Stimulated activated naive CD4-positive, alpha-beta T cell treated with Interleukin-2 at 50 U/mL for 16 hours (primary cell): ENCODE measurements around the gene ATL1.
"Not testable (repeated sequence)": the region's sequence is repeated elsewhere in the genome, so short reads cannot be mapped to it uniquely, and the experiment has no call there.

Source experiments
- DNase-seq: peaks from one replicate; lab custom pipeline; 2025; lab: John Stamatoyannopoulos, UW

Gene ATL1

DNA sequence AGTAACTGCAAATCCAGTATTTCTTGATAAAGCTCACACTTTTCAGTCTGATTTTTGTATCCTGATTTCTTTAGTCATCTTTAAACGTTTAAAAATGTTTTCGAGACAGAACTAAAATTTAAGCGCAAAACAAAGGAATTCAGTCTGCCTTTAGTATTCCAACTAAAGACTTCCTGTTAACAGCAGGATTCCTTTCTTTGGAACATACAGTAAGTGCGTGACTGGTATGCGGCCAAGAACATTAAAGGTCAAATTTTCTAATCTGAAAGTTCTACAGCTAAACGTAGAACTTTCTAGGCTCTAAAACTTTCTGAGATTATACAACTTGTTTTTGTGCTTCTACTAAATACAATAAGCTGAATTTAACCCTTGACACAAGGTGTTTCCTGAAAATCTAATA, 98.3 kb downstream of the ATL1 start:
- no peak for DNase-seq

DNA sequence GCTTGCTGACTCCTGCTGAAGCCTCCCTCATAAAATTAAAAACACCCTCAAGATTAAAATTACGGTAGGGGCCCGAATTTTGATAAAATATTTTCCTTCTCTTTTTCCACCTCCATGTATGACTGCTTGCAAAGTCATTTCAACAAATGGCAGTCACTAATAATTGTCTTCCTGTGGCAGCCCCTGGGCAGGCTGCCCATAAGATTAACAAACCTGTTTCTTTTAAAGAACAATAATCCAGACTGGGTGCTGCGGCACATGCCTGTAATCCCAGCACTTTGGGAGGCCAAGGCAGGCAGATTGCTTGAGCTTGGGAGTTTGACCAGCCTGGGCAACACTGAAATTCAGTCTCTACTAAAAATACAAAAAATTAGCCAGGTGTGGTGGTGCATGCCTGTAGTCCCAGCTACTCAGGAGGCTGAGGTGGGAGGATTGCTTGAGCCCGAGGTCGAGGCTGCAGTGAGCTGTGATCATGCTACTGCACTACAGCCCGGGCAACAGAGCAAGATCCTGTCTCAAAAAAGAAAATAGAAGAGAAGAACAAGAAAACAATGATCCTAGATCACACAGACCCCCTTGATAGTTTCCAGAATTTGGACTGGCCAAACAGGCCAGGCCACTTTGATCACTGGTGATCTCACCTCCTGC, 99.5 kb downstream of the ATL1 start:
- no peak for DNase-seq

DNA sequence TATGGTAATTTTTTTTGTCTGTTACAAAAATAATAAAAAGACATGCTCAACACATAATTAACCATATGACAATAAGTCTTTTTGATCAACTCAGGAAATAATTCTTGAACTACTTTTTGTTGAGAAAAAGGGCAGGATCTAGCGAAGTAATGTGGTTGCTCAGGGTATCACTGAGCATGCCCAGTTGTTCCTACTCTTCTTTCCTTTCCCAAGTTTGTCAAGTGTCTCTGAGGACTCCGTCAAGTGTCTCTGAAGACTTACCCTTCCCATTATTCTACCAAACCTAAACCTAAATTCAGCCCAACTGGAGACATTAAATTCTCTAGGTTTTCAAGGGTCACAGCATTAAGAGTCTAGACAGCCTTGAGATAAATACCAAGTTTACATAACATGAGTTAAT, 104.6 kb downstream of the ATL1 start:
- not testable (repeated sequence) for DNase-seq

DNA sequence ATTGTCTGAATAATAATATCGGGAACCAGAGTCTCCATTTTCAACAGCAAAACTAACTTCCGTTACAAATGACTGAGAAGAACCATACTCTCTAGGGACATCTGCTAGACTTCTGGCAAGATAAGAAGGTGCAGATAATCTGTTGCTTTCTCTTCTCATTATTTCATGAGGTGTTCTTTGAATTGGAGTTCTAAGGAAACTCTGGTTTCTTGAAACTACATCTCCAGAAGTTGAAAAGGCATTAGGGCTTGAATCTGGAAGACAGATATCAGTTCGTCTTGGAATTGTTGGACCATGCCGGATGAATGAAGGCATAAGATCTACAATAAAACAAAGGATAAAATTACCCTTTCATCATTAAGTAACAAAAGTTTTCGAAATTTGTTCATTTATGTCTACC, 105.4 kb downstream of the ATL1 start:
- DNase-seq, result not testable (repeated sequence)

DNA sequence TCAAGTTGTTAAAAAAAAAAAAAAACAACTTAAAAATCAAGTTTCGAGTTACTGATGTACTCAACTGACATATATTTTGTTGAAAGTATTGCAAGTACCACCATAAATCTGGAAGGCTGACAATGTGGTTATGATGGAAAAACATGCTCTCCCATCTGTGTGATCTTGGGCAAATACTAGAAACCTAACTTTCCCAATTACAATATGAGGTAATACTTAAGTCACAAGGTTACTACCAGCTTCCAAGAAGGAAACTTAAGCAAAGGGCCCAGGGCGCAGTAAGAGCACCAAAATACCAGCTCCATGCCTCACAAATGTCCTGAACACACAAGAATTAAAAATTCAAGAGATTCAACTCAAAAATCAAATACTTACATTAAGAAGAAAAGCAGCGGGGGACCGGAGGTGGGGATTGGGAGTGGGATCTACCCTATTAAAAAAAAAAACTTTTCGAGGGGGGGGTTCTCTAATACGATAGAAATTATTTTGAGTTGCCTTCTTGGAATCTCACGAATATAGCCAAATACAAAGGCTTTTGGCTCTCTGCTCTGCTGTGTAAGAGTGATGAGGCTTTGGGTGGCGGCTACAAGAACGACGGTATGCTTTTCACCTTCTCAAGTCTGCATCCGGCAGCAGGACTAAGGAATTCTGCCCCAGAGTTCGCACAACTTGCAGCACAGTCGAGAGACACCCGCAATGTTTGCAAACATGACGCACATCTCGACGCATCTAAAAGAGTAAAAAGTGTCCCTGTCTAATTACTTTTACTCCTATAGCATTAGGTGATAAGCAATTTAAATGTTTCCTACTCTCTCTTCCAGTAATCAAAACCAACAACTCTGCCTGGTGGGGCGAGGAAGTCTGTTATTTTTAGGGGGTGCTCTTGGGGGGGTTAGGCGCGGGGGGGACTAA, 107.1 kb downstream of the ATL1 start:
- DNase-seq, result no peak

DNA sequence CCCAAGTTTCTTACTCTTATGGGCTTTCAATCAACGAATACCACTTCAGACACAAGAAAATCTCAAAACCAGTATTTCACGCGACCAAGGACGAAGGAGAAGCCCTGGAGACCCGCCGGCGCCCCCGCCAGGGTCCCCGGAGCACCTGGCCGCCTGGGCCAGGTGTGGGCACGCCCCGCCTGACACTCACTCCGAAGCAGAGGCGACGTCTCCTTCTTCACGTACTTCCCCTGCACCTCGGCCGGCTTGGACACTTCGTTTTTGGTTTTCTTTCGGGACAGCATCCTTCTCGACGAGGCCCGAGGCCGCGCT, 107.7 kb downstream of the ATL1 start:
- DNase-seq, result no peak

DNA sequence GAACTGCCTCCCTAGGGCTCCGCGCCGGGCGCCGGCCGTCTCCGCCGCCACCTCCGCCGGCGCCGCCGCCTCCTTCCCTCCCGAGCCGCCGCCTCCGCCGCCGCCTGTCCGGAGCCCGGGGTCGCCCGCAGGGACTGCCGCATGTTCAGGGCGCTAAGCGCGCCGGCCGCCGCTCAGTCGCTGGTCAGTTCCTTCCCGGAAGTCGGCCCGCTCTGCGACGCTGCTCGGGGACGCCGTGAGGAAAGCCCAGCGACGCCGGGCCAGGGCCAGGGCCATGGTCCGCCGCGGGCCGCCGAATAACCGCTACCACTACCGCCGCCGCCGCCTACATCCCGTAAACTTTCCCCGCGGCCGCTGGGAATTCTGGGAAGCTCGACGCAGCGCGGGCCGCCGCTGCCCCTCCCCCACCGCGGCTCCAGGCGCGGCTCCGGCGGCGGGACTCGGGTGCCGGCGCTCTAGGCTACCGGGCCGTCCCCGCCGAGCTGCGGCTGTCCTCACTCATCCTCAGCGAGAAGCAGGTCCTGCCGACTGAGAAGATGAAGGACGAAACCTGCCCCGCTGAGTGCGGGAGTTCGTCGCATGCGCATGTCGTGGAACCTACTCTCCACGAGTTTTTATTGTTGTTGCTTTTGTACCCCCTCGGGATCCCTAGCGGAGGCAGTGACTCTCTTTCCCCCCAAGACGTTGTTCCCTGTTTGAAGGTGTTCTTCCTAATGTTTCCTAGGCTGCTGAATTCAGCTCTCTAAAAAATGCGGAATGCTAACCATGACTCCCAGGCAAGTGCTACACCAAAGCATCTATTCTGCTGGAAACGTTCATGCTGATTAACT, 108.3 kb downstream of the ATL1 start, which contains the start of gene SAV1:
TSS of gene SAV1 (minus strand) at position 311 of the 830 bp plus-strand sequence. CDS start 339 bp downstream, outside the sequence.
- peak; percentile 53 for DNase-seq

DNA sequence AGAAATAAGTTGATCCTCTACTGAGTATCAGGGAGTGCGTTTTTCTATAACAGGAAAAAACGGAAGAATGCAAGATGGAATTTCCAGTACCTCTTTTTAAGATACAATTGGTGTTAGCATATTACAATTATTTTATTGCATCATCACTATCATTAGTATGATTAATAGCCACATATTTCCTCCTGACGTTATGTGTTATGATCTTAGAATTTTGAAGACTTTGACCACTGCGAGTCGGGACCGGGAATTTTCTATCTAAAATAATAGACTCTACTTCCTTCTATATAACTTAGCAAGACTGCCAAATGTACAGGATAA, 108.8 kb downstream of the ATL1 start:
- no peak for DNase-seq

DNA sequence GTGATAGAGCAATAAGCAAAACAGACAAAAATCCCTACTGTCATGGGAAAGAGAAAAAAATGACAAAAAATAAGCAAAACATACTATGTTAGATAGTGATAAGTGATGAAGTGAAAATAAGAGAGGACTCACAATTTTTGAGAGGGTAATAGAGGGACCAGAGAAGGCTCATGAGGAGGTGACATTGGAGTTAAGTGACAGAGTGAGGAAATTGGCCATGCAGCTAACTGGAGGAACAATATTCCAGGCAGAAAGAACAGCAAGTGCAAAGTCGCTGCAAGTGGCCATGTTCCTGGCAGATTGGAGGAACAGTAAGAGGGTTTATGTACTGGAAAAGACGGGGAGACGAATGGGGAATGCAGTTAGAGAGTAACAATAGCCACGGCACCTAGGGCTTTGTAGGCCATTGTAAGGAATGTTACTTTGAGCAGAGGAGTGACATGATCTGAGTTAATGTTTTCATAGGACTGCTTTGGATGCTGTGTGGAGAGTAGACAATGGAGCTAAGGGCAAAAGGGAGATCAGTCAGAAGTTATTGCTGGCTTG, 109.6 kb downstream of the ATL1 start:
- no peak for DNase-seq

DNA sequence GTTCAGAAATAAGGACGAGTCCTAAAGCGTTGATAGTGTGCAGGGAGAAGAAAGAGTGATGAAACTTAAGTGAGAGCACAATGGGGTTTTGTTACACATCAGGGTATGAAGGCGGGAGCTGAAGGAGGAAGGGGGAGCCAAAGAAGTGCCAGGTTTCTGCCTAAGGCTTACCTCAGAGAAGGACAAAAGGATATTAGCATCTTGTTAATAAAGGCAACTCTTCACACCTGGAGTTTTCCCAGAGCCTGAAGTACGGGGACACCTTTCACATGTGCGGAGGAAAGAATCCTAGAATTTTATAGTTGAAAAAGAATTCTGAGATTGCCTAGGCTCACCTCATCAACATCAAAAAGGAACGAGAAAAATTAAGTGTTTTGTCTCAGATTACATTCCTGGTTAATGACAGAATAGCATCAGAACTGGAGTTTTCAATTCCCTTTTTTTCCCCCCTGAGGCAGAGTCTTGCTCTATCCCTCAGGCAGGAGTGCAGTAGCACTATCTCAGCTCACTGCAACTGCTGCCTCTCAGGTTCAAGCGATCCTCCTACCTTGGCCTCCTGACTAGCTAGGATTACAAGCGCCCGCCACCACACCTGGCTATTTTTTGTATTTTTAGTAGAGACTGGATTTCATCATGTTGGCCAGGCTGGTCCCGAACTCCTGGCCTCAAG, 110.4 kb downstream of the ATL1 start:
- no peak for DNase-seq

DNA sequence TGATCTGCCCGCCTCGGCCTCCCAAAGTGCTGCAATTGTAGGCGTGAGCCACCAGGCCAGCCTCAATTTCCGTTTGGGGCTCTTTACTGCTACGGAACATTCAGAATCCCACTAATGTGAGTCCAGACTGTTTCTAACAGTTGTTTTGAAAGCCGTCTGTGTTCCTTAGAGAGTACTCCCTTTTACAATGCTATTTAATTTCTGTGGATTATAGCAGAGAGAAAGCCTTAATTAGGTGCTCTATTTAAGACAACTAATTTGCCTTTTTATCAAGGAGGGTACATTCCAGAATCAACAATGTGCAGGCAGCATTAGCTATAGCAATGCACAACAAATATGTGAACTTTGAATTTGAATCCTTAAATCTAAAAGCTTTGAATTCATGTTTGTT, 110.9 kb downstream of the ATL1 start:
- no peak for DNase-seq

DNA sequence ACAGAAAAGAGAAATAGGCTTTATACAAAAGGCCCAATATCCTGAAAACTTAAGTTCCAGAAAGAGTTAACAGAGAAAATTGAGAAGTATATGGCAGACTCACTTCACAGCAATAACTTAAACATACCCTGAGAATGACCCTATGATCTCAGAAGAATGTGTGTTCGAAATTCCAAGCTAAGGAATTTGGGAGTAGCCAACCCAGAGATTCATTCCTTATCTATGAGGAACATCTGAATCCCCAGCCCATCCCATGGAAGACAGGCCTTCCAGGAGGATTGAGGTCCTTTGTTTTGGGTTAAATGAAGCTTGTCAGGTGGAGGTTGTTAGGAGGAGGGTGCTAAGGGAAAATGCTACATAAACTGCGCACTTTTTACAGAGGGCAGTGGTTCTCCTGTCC, 115.7 kb downstream of the ATL1 start:
- DNase-seq, result no peak

DNA sequence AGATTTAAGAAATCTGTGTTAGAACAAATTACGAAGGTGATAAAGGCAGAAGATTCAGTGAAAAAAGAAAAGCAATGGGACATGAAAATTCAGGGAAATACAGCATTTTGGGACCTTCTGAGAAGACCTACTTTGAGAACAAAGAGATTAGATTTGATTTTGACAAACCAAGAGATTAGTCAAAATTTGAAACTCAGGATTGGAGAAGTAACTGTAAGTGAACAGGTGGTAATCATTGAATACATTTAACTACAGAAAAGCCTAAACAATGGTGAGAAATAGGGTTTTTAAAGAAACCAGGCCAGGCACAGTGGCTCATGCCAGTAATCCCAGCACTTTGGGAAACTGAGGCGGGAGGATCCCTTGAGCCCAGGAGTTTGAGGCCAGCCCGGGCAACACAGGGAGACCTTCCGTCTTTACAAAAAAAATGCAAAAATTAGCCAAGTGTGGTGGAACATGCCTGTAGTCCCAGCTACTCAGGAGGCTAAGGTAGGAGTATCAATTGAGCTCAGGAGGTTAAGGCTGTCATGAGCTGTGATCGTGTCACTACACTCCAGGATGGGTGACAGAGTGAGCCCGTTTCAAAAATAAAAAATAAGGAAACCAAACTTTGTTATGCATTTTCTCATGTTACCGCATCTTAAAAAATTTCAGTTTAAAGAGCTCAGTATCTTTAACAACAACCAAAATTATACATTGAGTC, 117.0 kb downstream of the ATL1 start:
- DNase-seq, result no peak

DNA sequence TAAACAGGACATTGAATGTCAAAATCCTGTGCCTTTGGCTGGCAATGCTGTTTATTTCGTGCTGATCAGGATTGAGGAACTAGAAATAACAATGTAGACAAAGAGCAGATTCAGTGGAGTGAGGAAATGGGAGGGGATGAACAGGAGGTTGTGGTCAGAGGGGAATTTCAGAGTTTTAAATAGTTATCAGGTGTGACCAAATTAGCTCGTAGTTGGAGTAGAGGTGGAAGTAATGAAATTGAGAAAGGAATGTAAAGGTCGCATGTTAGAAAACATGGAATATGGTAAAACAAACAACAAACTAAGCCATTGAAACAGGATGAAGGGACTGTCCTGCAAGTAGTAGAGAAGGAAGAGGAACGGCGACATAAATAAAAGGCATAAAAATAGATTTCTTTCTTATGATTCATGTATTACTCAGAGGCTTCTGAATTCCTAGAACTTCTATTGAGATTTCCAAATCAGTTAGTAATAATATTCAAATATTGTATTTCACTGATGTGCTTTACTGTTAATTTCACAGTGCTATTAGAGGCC, 117.7 kb downstream of the ATL1 start:
- DNase-seq, result no peak

DNA sequence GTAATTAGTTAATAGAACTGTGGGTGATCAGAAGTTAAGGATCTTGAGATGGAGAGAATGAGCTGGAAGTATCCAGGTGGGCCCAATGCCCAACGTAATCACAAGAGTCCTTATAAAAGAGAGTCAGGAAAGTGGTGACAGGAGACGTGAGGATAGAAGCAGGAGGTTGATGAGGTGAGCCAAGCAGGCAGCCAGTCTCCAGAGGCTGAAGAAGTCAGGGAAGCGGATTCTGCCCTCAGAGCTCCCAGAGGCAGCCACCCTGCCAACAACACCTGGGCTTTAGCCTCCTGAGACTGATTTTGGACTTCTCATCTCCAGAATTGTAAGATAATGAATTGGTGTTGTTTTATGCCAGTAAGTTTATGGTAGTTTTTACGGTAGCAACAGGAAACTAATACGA, 118.2 kb downstream of the ATL1 start:
- DNase-seq, result no peak

DNA sequence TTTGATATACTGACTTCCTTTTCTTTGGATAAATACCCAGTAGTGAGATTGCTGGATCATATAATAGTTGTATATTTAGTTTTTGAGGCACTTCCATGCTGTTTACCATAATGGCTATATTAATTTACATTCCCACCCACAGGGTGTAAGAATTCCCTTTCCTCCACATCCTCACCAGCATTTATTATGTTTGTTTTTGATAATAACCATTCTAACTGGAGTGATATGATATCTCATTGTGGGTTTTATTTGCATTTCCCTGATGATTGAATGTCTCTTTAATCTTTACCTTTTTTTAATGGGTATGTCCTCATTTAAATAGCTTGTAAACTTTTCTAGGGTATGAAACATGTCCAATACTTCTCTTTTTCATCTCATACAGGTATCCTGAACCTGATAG, 119.7 kb downstream of the ATL1 start:
- DNase-seq, result no peak
